ENCODE results near the gene ACTN1. TPM values are rescaled to one million over a fixed set of nuclear protein-coding genes. Genes with fewer than 3 reads are reported as not detected.

ACTN1 gene
- total and polyA plus RNA-seq, 2 of the 8 experiments (the other 6 are each of a cell fraction or from before 2014, with no cell fraction given): 236 to 262 TPM

DNA sequence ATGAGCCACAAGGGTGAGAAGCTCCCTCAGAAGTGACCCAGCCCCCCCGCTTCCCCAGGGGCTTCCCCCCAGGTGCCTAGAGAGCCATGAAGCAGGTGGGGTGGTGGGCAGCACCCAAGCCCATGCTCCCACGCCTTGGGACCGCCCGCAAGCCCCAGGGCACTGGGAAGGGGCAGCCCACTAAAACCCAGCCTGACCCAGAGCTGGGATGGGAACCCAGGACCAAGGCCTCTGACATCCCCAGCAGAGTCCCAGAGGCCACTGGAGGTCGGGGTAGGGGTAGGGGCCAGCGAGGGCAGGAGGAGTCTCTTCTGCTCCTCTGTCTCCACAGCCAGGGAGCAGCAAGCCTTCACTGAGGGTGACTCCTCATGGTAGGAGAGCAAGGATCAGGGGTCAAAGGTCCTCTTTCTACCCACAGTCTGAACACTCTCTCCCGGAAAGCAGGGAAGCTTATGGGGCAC lies 99.8 kb downstream of the ACTN1 start:
- H3K23ac ChIP-seq (ENCODE audit: insufficient read length): no peak overlapping the region
- H2AK5ac ChIP-seq (ENCODE audit: low read depth, low read length): no peak overlapping the region
- no peak for TF ChIP-seq SRF (IDR thresholded peaks at IDR 0.05; ENCODE audit: low read depth, low read length)
- ChIA-PET CTCF (ENCODE audit: partially characterized antibody) (interaction anchor here (1.0 to 2.1 kb wide), 3 partner anchors 11 to 35 kb away, joined by 3 to 5 read pairs (median 4); no protein-coding TSS in a partner anchor), POLR2A (ENCODE audit: partially characterized antibody) (interaction anchor here (0.6 to 1.4 kb wide), 2 partner anchors 10 to 633 kb away, joined by 3 to 4 read pairs; no protein-coding TSS in a partner anchor)
- no peak overlapping the region for H3K4me2 ChIP-seq (ENCODE audit: insufficient read depth in 1 of 2, low read depth in 2 of 2, low read length in 2 of 2)
- H3K18ac ChIP-seq (ENCODE audit: extremely low read depth, low read length): no peak overlapping the region
- H3K4me1 ChIP-seq (replicated peaks in 1 of 4; ENCODE audit: control insufficient read depth in 3 of 4, insufficient read depth in 4 of 4, low read length in 3 of 4): no peaks in the 10 kb centered on the region
- H4K20me1 ChIP-seq (replicated peaks in 1 of 2; ENCODE audit: control insufficient read depth in 1 of 2, insufficient read depth in 2 of 2, low read length in 2 of 2): peaks cover 0 to 9% of the 10 kb centered on the region in 2 experiments
- no peak for DNase-seq (ENCODE audit: low read depth in 1 of 2, low spot score in 2 of 2)
- H3K56ac ChIP-seq (replicated peaks; ENCODE audit: insufficient read length, low read depth, low read length): no peak overlapping the region
- H3K14ac ChIP-seq (ENCODE audit: insufficient read length): no peak overlapping the region
- H3K4ac ChIP-seq (replicated peaks; ENCODE audit: insufficient read length, low read depth, low read length): no peak overlapping the region
- no peak overlapping the region for H2BK120ac ChIP-seq (replicated peaks; ENCODE audit: low read depth, low read length)
- 97% methylated on average over 2 of the region's 7 CpGs; no CpG with 5 or more reads in 1 of the 2 experiments for WGBS, 2 experiments (ENCODE audit: extremely low coverage in 1 of 2, insufficient coverage in 1 of 2, insufficient read length in 1 of 2, insufficient replicate concordance in 2 of 2, low coverage in 1 of 2, low lambda C conversion rate in 2 of 2, missing lambda C conversion rate in 1 of 2)
- no peak overlapping the region for H3K4me3 ChIP-seq (ENCODE audit: extremely low read depth in 1 of 4, insufficient read depth in 2 of 4, low read depth in 3 of 4, low read length in 4 of 4)
- no peaks in the 10 kb centered on the region for H3K23me2 ChIP-seq (ENCODE audit: low read depth, low read length)
- no peak for FAIRE-seq
- no peak overlapping the region for H4K8ac ChIP-seq (ENCODE audit: extremely low read depth, insufficient read depth, low read length)
- H3K9me3 ChIP-seq (ENCODE audit: insufficient read depth in 2 of 2, low read depth in 1 of 2, low read length in 1 of 2): no peaks in the 10 kb centered on the region
- peaks cover 39 to 87% (median 79%) of the 10 kb centered on the region in 4 experiments for H3K36me3 ChIP-seq (ENCODE audit: control insufficient read depth in 2 of 4, insufficient read depth in 4 of 4, low read length in 3 of 4)
- H3K9ac ChIP-seq (replicated peaks in 1 of 4; ENCODE audit: extremely low read depth in 1 of 4, low read depth in 3 of 4, low read length in 3 of 4): no peak overlapping the region
- H2BK12ac ChIP-seq (ENCODE audit: low read depth, low read length): no peak overlapping the region
- H2BK20ac ChIP-seq (ENCODE audit: low read length): no peak overlapping the region
- no peak overlapping the region for H4K91ac ChIP-seq (replicated peaks; ENCODE audit: insufficient read length, low read length)
- H2BK5ac ChIP-seq (ENCODE audit: low read depth, low read length): no peak overlapping the region
- no peaks in the 10 kb centered on the region for H3K27me3 ChIP-seq (replicated peaks in 1 of 4; ENCODE audit: control insufficient read depth in 3 of 4, extremely low read depth in 1 of 4, insufficient read depth in 3 of 4, low read length in 3 of 4)
- H2AFZ ChIP-seq (ENCODE audit: low read length): no peak overlapping the region
- H3K79me1 ChIP-seq (ENCODE audit: low read depth, low read length): no peaks in the 10 kb centered on the region
- no peak overlapping the region for H4K5ac ChIP-seq (ENCODE audit: insufficient read length, low read depth, low read length)
- H2BK15ac ChIP-seq (ENCODE audit: low read length): no peak overlapping the region
- no peaks in the 10 kb centered on the region for H3K79me2 ChIP-seq (ENCODE audit: control insufficient read depth in 1 of 2, insufficient read depth in 2 of 2, low read length in 2 of 2)
- no peak overlapping the region for H3K27ac ChIP-seq (ENCODE audit: low read depth, low read length)

Data from H1 (cell line).